Fibroblast of pulmonary artery (primary cell): Measurements from ENCODE around the gene TSKS.

Experiments used
- DNase-seq: peaks from one replicate; pipeline ENCODE4 v3.0.0-alpha.2; 2010; ENCODE audit warnings: low read depth
- H3K4me3 ChIP-seq: replicated peaks from 2 replicates; pipeline ENCODE4 v1.5.1; 2011; ENCODE audit warnings: low read depth, mild to moderate bottlenecking, control low read depth, low read length, moderate library complexity
- TF ChIP-seq, protein P1 (sequence below): IDR thresholded peaks from 2 replicates; pipeline ENCODE4 v1.5.1; 2011; ENCODE audit warnings: mild to moderate bottlenecking, control low read depth, low read length, inconsistent platforms; ENCODE audit errors: missing control alignments

Gene TSKS

DNA sequence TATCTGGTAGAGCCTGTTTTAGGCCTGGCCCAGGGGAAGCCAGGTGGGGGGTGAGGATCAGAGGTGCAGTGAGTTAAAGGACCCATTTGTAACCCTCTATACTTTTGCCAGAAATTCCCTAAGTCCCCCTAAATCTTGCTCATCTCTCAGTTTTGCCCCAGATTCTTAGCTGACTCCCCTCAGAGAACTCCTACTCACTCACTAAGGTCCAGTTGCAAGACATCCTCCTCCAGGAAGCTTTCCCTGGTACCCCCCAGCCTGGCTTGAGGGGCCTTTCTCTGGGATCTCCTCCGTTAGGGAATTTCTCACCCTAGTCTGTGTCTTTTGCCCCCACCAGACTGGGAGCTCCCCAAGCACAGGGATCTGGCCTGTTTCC, 1.9 kb downstream of the TSKS start:
- TF ChIP-seq, protein P1, sequence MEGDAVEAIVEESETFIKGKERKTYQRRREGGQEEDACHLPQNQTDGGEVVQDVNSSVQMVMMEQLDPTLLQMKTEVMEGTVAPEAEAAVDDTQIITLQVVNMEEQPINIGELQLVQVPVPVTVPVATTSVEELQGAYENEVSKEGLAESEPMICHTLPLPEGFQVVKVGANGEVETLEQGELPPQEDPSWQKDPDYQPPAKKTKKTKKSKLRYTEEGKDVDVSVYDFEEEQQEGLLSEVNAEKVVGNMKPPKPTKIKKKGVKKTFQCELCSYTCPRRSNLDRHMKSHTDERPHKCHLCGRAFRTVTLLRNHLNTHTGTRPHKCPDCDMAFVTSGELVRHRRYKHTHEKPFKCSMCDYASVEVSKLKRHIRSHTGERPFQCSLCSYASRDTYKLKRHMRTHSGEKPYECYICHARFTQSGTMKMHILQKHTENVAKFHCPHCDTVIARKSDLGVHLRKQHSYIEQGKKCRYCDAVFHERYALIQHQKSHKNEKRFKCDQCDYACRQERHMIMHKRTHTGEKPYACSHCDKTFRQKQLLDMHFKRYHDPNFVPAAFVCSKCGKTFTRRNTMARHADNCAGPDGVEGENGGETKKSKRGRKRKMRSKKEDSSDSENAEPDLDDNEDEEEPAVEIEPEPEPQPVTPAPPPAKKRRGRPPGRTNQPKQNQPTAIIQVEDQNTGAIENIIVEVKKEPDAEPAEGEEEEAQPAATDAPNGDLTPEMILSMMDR = no peak
- no peak overlapping the region for H3K4me3 ChIP-seq
- no peak for DNase-seq

DNA sequence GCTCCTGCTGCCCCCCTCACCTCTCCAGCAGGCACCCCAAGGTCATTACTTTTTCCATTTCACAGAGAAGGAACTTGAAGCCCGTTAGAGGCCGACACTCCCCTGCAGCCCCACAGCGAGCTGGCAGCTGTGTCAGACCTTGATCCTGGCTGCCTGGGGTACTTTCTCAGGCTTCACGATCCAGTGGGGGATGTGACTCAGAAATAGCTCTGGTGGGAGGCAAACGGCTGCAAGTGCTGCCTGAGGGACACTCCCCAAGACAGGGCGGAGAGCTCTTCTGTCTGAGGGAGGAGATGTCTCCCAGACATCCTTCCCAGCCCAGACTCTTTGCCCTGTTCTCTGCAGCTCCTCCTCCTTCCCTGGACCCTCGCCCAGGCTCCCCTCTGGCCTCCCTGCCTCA, 4.8 kb downstream of the TSKS start:
- no peak overlapping the region for H3K4me3 ChIP-seq
- DNase-seq = peak; percentile 66
- TF ChIP-seq, protein P1 = no peak

GRCh38 chr19:49755956-49756355, 7.2 kb downstream of the TSKS start:
- H3K4me3 ChIP-seq = no peak overlapping the region
- no peak for DNase-seq
- TF ChIP-seq, protein P1 = no peak

DNA sequence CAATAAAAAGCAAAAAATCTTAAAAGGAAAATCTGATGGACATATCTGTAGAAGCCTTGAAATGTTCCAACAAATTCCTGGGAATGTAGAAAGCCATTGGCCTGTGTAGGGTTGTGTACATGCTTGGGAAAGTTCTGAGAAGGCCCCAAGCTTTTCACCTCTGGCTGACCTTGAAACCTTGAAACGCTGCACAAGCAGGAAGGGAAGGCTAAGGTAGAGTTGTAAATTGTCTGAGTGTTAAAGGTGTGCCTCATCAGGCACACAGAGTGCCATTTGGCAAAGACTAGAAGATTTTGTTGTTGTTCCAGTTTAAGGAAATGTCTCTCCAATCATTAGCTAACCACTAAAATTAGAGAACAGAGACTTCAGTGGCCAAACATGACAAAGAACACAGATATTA, 10.4 kb downstream of the TSKS start:
- DNase-seq = no peak
- TF ChIP-seq, protein P1 = no peak
- no peak overlapping the region for H3K4me3 ChIP-seq

GRCh38 chr19:49749771-49750170, 13.3 kb downstream of the TSKS start:
- no peak for DNase-seq
- TF ChIP-seq, protein P1 = no peak

GRCh38 chr19:49749055-49749716, 13.9 kb downstream of the TSKS start:
- TF ChIP-seq, protein P1 = no peak
- peak; percentile 40 for DNase-seq
- H3K4me3 ChIP-seq = no peak overlapping the region

More at GRCh38 chr19:49749771-49750170, 13.3 kb downstream of the TSKS start:
- H3K4me3 ChIP-seq = no peak overlapping the region
